Gastrocnemius medialis (tissue), 4 donors: Measurements from ENCODE around the gene SFMBT1. TPM values are rescaled to one million over a fixed set of nuclear protein-coding genes. Genes with fewer than 3 reads are reported as not detected.

Experiments used
- ATAC-seq, 2 donors: fragments of 150-250 bp; one replicate each; pipeline ENCODE4 v1.9.1; 2016
- DNase-seq, 2 donors: peaks; one replicate each; pipeline ENCODE4 v3.0.0-alpha.2; 2019
- H3K27ac ChIP-seq, 4 donors: fragments of 200-600 bp; sonication (generic); 1 replicate in 1 of 4; 2 replicates in 3 of 4; pipeline ENCODE4 v1.5.1; 2016 to 2018; ENCODE audit warnings: mild to moderate bottlenecking in 2 of 4, moderate library complexity in 1 of 4
- H3K27me3 ChIP-seq, 3 donors: fragments of 200-600 bp; sonication (generic) in 2 of 3; 1 replicate in 1 of 3; 2 replicates in 2 of 3; pipeline versions ENCODE4 v1.5.1 to v1.6.0; 2016 to 2019; ENCODE audit warnings: mild to moderate bottlenecking in 1 of 3, moderate library complexity in 1 of 3
- H3K36me3 ChIP-seq, 2 donors: fragments of 200-600 bp; sonication (generic) in 1 of 2; one replicate each; pipeline ENCODE4 v1.5.1; 2017 to 2018
- H3K4me1 ChIP-seq, 2 donors: fragments of 200-600 bp; sonication (generic) in 1 of 2; one replicate each; pipeline ENCODE4 v1.5.1; 2016 to 2017; ENCODE audit warnings: mild to moderate bottlenecking in 2 of 2
- H3K4me3 ChIP-seq, 4 donors: fragments of 200-600 bp; sonication (generic) in 3 of 4; 1 replicate in 1 of 4; 2 replicates in 3 of 4; pipeline ENCODE4 v1.5.1; 2016 to 2019; ENCODE audit warnings: mild to moderate bottlenecking in 2 of 4
- H3K9me3 ChIP-seq, 3 donors: fragments of 200-600 bp; sonication (generic) in 2 of 3; 1 replicate in 1 of 3; 2 replicates in 2 of 3; pipeline ENCODE4 v1.5.1; 2016 to 2019
- CTCF ChIP-seq, 5 experiments: fragments of 450-650 bp in 3 of 5; fragments of 200-600 bp in 2 of 5; sonication (generic) in 2 of 5; IDR thresholded peaks in 4 of 5; conservative IDR thresholded peaks in 1 of 5; 1 replicate in 4 of 5; 2 replicates in 1 of 5; pipeline ENCODE4 v1.5.1; 2016 to 2019; ENCODE audit warnings: antibody characterized with exemption in 5 of 5, mild to moderate bottlenecking in 3 of 5, moderate library complexity in 3 of 5
- POLR2A ChIP-seq, 2 donors: fragments of 450-650 bp; IDR thresholded peaks; one replicate each; pipeline ENCODE4 v1.6.1; 2017; ENCODE audit warnings: antibody characterized with exemption in 2 of 2, mild to moderate bottlenecking in 2 of 2, moderate library complexity in 2 of 2
- in situ Hi-C, 4 donors: fragments of 200-750 bp; cut with MboI; loops; one replicate each; pipeline versions ENCODE4 v1.15.0 to v1.8.0; 2017; ENCODE audit warnings: low sequenced_read_pairs in 4 of 4
- intact Hi-C: fragments of 100-400 bp; cut with DNase I; formaldehyde crosslinking; loops from one replicate; pipeline ENCODE4 v1.15.1; 2023; ENCODE audit warnings: low total_unique reads
- total RNA-seq, 4 donors: library from RNA; depleted of rRNA; stranded (reverse); fragments of >200 nt; gene quantifications; one replicate each; pipeline versions ENCODE4 v1.1.0 to v1.2.3, GENCODE V29; 2016

SFMBT1 gene
- total RNA-seq, 4 donors from 2014 or later: 17.5 to 39.7 (median 29.8) TPM

- ATAC-seq (no peak), DNase-seq (no peak)
- Histone ChIP-seq H3K4me3 (no peak overlapping the region), H3K27ac (no peak overlapping the region), H3K27me3 (no peaks in the 10 kb centered on the region), H3K9me3 (no peaks in the 10 kb centered on the region), H3K4me1 (peaks cover 8 to 9% of the 10 kb centered on the region in 2 donors), H3K36me3 (peaks cover 0 to 22% of the 10 kb centered on the region in 2 donors)
- TF ChIP-seq POLR2A (IDR thresholded peaks at IDR 0.05) (no peak), CTCF (IDR thresholded peaks at IDR 0.05 in 4 of 5, conservative IDR thresholded peaks at IDR 0.05 in 1 of 5) (no peak)
- intact Hi-C loops: no loop called here
- in situ Hi-C loops: loop anchor here in 3 of 4 donors (10.0 to 25.0 kb wide), 4 partner anchors 81 to 221 kb away; no protein-coding TSS in a partner anchor
Measured at GRCh38 chr3:52854013-52854412, 191.9 kb downstream of the SFMBT1 start.

Other genes with a start within 250 kb of the SFMBT1 start
- gene ITIH4, start 215.4 kb downstream of the SFMBT1 start, total RNA-seq: 10 to 100 TPM in 3 of 4 donors, 1 to 10 TPM in 1; 3.5 to 20.4 (median 12.7) TPM
- 1,000 to 10,000 TPM in 1 of 4 donors, 100 to 1,000 TPM in 3; 218 to 2,149 (median 412) TPM for gene MUSTN1, start 211.1 kb downstream of the SFMBT1 start, total RNA-seq
- 10 to 100 TPM; 20.6 to 64.6 (median 27.8) TPM for gene STIMATE, start 148.5 kb downstream of the SFMBT1 start, total RNA-seq
- gene RFT1, start 84.4 kb upstream of the SFMBT1 start, total RNA-seq: 1 to 10 TPM; 2.5 to 5.7 (median 5.2) TPM
- 1 to 10 TPM; 2.1 to 5.9 (median 3.4) TPM for gene PRKCD, start 115.1 kb upstream of the SFMBT1 start, total RNA-seq
- gene TKT, start 209.9 kb upstream of the SFMBT1 start, total RNA-seq: 10 to 100 TPM; 18.5 to 41.3 (median 23.8) TPM